Suprapubic skin (tissue), 4 donors: ENCODE data around the gene CREB3L1. TPM values are rescaled to one million over a fixed set of nuclear protein-coding genes. Genes with fewer than 3 reads are reported as not detected.

Source experiments
- DNase-seq, 2 donors: peaks; one replicate each; pipeline ENCODE4 v3.0.0-alpha.2; 2019; ENCODE audit warnings: low spot score in 2 of 2
- H3K27ac ChIP-seq: fragments of 200-600 bp; sonication (generic); one replicate; pipeline ENCODE4 v1.5.1; 2019
- H3K27me3 ChIP-seq: fragments of 200-600 bp; sonication (generic); one replicate; pipeline ENCODE4 v1.5.1; 2019
- H3K36me3 ChIP-seq: fragments of 200-600 bp; sonication (generic); one replicate; pipeline ENCODE4 v1.5.1; 2019
- H3K4me1 ChIP-seq: fragments of 200-600 bp; sonication (generic); one replicate; pipeline ENCODE4 v1.5.1; 2019
- H3K4me3 ChIP-seq: fragments of 200-600 bp; sonication (generic); one replicate; pipeline ENCODE4 v1.5.1; 2019; ENCODE audit warnings: mild to moderate bottlenecking
- H3K9me3 ChIP-seq: fragments of 200-600 bp; sonication (generic); one replicate; pipeline ENCODE4 v1.5.1; 2019
- EP300 ChIP-seq: sonication (generic); formaldehyde crosslinking; IDR thresholded peaks from one replicate; pipeline ENCODE4 v1.6.1; 2017; ENCODE audit warnings: antibody characterized with exemption
- POLR2A ChIP-seq, 2 donors: fragments of 450-650 bp; IDR thresholded peaks; one replicate each; pipeline ENCODE4 v1.6.1; 2017; ENCODE audit warnings: antibody characterized with exemption in 2 of 2, mild to moderate bottlenecking in 2 of 2, moderate library complexity in 2 of 2
- POLR2AphosphoS5 ChIP-seq, 3 donors: sonication (generic); formaldehyde crosslinking; IDR thresholded peaks; one replicate each; pipeline ENCODE4 v1.6.1; 2017; ENCODE audit warnings: antibody characterized with exemption in 3 of 3
- WGBS: methylation state at CpG from one replicate; pipeline ENCODE4 v1.1.5; 2018; 5-methylcytosine and 5-hydroxymethylcytosine counted together
- total RNA-seq, 4 donors: library from RNA; depleted of rRNA; stranded (reverse); fragments of >200 nt; gene quantifications; one replicate each; pipeline ENCODE4 v1.1.0, GENCODE V29; 2016
- TF ChIP-seq, protein P1 (sequence below), 2 donors: fragments of 200-600 bp in 1 of 2; fragments of 450-650 bp in 1 of 2; sonication (generic) in 1 of 2; IDR thresholded peaks; one replicate each; pipeline ENCODE4 v1.5.1; 2016 to 2019; ENCODE audit warnings: antibody characterized with exemption in 2 of 2, mild to moderate bottlenecking in 1 of 2, moderate library complexity in 1 of 2

Gene CREB3L1
- total RNA-seq, 4 donors from 2014 or later: 0.79 to 2.3 (median 1.5) TPM

DNA sequence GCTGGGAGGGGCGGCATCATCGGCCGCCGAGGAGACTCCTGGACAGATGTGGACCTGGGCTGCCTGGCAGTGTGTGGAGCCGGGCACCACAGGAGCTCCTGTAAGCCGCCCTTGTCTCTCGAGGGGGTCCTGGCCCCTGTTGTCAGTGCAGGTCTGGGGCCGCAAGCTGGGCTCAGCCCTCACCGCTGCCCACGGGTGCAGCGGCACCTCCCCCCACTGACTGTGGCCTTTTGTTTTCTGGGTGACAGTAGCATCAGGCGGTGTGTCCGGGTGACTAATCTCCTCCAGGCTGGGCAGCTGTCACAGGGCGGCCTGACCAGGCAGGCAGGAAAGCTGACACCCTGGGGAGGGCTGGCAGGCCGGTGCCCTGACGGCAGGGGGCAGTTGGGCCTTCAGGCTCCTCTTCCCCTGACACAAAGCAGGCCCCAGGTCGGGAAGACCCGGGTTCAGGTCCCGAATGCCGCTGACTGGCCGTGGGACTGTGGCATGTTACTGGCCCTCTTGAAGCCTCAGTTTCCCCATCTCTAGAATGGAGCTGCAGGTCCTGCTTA, 86.1 kb downstream of the CREB3L1 start:
- no peak for DNase-seq
- Histone ChIP-seq H3K4me1 (peaks cover 63% of the 10 kb centered on the region), H3K27me3 (no peaks in the 10 kb centered on the region), H3K4me3 (peak overlapping the region; percentile 38), H3K27ac (peak overlapping the region; percentile 80), H3K36me3 (peaks cover 13% of the 10 kb centered on the region), H3K9me3 (no peaks in the 10 kb centered on the region)
- WGBS: 65% methylated on average over 11 of the region's 21 CpGs
- TF ChIP-seq POLR2A (IDR thresholded peaks at IDR 0.05): no peak
- TF ChIP-seq EP300: no peak
- TF ChIP-seq, protein P1, sequence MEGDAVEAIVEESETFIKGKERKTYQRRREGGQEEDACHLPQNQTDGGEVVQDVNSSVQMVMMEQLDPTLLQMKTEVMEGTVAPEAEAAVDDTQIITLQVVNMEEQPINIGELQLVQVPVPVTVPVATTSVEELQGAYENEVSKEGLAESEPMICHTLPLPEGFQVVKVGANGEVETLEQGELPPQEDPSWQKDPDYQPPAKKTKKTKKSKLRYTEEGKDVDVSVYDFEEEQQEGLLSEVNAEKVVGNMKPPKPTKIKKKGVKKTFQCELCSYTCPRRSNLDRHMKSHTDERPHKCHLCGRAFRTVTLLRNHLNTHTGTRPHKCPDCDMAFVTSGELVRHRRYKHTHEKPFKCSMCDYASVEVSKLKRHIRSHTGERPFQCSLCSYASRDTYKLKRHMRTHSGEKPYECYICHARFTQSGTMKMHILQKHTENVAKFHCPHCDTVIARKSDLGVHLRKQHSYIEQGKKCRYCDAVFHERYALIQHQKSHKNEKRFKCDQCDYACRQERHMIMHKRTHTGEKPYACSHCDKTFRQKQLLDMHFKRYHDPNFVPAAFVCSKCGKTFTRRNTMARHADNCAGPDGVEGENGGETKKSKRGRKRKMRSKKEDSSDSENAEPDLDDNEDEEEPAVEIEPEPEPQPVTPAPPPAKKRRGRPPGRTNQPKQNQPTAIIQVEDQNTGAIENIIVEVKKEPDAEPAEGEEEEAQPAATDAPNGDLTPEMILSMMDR (IDR thresholded peaks at IDR 0.05): no peak
- no peak for TF ChIP-seq POLR2AphosphoS5 (IDR thresholded peaks at IDR 0.05)

DNA sequence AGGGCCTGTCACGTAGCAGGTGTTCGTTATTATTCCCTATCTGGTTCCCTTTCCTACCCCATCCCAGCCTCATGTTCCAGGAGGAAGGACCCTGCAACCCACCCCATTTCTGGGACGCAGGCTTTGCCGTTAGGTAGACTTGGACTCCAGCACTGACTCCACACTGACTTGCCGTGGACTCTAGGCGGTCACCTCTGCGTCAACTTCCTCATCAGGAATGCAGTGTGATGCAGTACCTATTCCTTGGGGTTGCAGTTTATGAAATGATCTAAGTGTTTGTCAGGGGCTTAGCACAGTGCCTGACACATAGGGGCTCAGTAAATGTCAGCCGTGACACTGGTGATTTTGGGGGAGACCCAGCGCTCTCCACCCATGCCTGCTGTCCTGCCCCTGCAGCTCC, 86.6 kb downstream of the CREB3L1 start:
- Histone ChIP-seq H3K9me3 (no peaks in the 10 kb centered on the region), H3K27me3 (no peaks in the 10 kb centered on the region), H3K27ac (peak overlapping the region; percentile 80), H3K4me3 (no peak overlapping the region), H3K36me3 (peaks cover 19% of the 10 kb centered on the region), H3K4me1 (peaks cover 63% of the 10 kb centered on the region)
- TF ChIP-seq POLR2AphosphoS5 (IDR thresholded peaks at IDR 0.05) (no peak), EP300 (no peak), POLR2A (IDR thresholded peaks at IDR 0.05) (no peak)
- TF ChIP-seq, protein P1 (IDR thresholded peaks at IDR 0.05): no peak
- no peak for DNase-seq
- 83% methylated on average over 2 of the region's 9 CpGs for WGBS

DNA sequence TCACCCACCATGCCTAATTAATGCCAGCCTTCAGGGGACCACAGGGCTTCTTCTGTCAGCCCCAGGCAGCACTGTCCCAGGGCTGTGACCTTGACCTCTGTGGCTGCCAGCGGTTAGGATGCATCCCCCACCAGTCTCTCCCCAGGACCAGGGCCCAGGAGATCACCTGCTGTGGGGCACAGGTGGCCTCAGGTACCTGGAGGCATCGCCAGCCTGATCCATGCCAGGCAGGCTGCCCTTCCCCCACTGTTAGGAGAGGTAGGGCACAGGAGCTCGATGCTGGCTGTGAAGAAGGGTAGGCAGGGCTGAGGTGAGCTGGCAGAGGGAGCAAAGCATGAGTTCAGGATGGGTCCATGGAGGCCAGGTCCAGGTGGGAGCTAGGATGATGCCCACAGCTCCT, 87.3 kb downstream of the CREB3L1 start:
- no peak overlapping the region for H3K27ac ChIP-seq
- no peak overlapping the region for H3K4me3 ChIP-seq
- 33% methylated on average over 1 of the region's 3 CpGs for WGBS
- H3K9me3 ChIP-seq: no peaks in the 10 kb centered on the region
- H3K27me3 ChIP-seq: no peaks in the 10 kb centered on the region
- H3K4me1 ChIP-seq: peaks cover 63% of the 10 kb centered on the region
- DNase-seq: no peak
- H3K36me3 ChIP-seq: peaks cover 25% of the 10 kb centered on the region
- no peak for TF ChIP-seq EP300
- no peak for TF ChIP-seq POLR2AphosphoS5 (IDR thresholded peaks at IDR 0.05)
- no peak for TF ChIP-seq POLR2A (IDR thresholded peaks at IDR 0.05)
- TF ChIP-seq, protein P1 (IDR thresholded peaks at IDR 0.05): no peak

DNA sequence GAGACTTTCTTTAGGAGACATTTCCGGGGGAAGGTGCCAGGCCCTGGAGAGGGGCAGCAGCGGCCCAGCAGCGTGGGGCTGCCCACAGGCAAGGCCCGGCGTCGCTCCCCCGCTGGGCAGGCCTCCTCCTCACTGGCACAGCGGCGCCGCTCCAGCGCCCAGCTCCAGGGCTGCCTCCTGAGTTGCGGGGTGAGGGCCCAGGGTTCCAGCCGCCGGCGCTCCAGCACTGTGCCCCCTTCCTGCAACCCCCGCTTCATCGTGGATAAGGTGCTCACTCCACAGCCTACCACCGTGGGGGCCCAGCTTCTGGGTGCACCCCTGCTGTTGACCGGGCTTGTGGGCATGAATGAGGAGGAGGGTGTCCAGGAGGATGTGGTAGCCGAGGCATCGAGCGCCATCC, 88.8 kb downstream of the CREB3L1 start:
- Histone ChIP-seq H3K36me3 (peaks cover 35% of the 10 kb centered on the region), H3K4me1 (peaks cover 50% of the 10 kb centered on the region), H3K27me3 (no peaks in the 10 kb centered on the region), H3K4me3 (no peak overlapping the region), H3K9me3 (no peaks in the 10 kb centered on the region), H3K27ac (no peak overlapping the region)
- 100% methylated on average over 3 of the region's 22 CpGs for WGBS
- no peak for TF ChIP-seq POLR2AphosphoS5 (IDR thresholded peaks at IDR 0.05)
- TF ChIP-seq POLR2A (IDR thresholded peaks at IDR 0.05): no peak
- TF ChIP-seq, protein P1 (IDR thresholded peaks at IDR 0.05): no peak
- TF ChIP-seq EP300: no peak
- DNase-seq: no peak

DNA sequence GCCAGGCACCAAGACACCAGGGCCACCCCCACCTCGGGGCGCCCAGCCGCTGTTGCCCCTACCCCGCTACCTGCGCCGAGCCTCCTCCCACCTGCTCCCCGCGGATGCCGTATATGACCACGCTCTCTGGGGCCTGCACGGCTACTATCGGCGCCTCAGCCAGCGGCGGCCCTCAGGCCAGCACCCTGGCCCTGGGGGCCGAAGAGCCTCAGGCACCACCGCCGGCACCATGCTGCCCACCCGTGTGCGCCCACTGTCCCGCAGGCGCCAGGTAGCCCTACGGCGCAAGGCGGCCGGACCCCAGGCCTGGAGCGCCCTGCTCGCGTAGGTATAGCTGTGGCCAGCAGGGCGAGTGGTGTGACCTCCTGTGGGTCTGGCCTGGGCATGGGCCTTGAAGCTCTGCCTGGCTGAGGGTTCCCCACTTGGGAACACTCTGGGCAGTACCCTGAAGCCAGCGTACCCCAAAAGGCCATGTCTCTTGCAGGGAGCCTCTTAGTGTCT, 89.2 kb downstream of the CREB3L1 start:
- Histone ChIP-seq H3K9me3 (no peaks in the 10 kb centered on the region), H3K27me3 (no peaks in the 10 kb centered on the region), H3K4me3 (no peak overlapping the region), H3K27ac (no peak overlapping the region), H3K36me3 (peaks cover 40% of the 10 kb centered on the region), H3K4me1 (peaks cover 45% of the 10 kb centered on the region)
- TF ChIP-seq POLR2A (IDR thresholded peaks at IDR 0.05): no peak
- no peak for TF ChIP-seq EP300
- TF ChIP-seq POLR2AphosphoS5 (IDR thresholded peaks at IDR 0.05): no peak
- TF ChIP-seq, protein P1 (IDR thresholded peaks at IDR 0.05): no peak
- no peak for DNase-seq
- 96% methylated on average over 16 of the region's 31 CpGs for WGBS
